Spinal cord (tissue), 10 donors: ENCODE results near the gene MAP3K7CL. TPM values are rescaled to one million over a fixed set of nuclear protein-coding genes. Genes with fewer than 3 reads are reported as not detected.
A peak's percentile ranks its signal among the peaks of the same experiment; 100 is the strongest.

ENCODE experiments used
- DNase-seq, 6 donors: peaks; one replicate each; pipeline versions ENCODE4 v3.0.0 to v3.0.0-alpha.2; 2013 to 2015; ENCODE audit warnings: low spot score in 6 of 6, low read depth in 4 of 6
- H3K27ac ChIP-seq: one replicate; pipeline ENCODE4 v1.5.1; 2013; ENCODE audit warnings: low read depth, low read length, control low read depth
- H3K27me3 ChIP-seq: one replicate; pipeline ENCODE4 v1.6.1; 2013; ENCODE audit warnings: low read length; ENCODE audit not compliant: control insufficient read depth, insufficient read depth
- H3K36me3 ChIP-seq: one replicate; pipeline ENCODE4 v1.6.1; 2013; ENCODE audit warnings: low read length; ENCODE audit not compliant: control insufficient read depth, insufficient read depth
- H3K4me1 ChIP-seq: one replicate; pipeline ENCODE4 v1.6.1; 2013; ENCODE audit warnings: low read length; ENCODE audit not compliant: control insufficient read depth, insufficient read depth
- H3K4me3 ChIP-seq: one replicate; pipeline ENCODE4 v1.5.1; 2013; ENCODE audit warnings: low read depth, low read length, control low read depth
- H3K9me3 ChIP-seq: one replicate; pipeline ENCODE4 v1.6.1; 2013; ENCODE audit warnings: low read length; ENCODE audit not compliant: control insufficient read depth, insufficient read depth
- WGBS: methylation state at CpG from one replicate; pipeline ENCODE4 v1.1.5; 2013; ENCODE audit warnings: missing lambda C conversion rate; ENCODE audit not compliant: insufficient coverage; 5-methylcytosine and 5-hydroxymethylcytosine counted together
- polyA plus RNA-seq, 2 donors: library from polyadenylated mRNA; unstranded; fragments of 120-200 nt; gene quantifications; one replicate each; pipeline ENCODE4 v1.2.1, GENCODE V29; 2013; ENCODE audit not compliant: insufficient read length in 2 of 2
- total RNA-seq, 2 donors: library from RNA; depleted of rRNA in 1 of 2; stranded (reverse); fragments of 120-200 nt in 1 of 2; fragments of >200 nt in 1 of 2; gene quantifications; one replicate each; pipeline versions ENCODE4 v1.2.3 to v1.2.4, GENCODE V29; 2013 to 2014
- donor health status: healthy.

MAP3K7CL gene
- total and polyA plus RNA-seq, 4 donors = 2.9 to 5.4 (median 4.2) TPM

DNA sequence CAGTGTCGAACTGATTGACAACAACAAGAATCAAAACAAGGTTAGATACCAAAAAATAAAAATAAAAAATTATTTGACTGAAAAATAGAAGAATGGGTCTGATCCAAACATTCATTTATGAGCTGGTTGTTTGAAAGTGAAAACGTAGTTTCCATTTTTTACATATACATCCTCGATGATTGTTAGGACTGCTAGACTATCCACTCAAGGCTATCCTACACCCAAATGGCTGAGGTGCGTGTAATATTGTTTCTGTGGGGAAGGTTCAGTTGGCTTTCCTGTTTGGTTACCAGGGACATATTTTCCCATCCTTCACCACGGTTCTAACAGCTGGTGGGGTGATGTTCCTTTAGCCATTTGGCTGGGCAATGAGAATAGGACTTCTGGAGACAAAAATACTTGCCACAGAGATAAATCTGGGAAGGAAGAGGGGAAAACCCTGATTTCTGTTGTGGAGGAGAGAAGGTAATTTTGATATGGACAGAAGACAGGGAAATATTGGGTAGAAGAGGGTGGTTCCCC is 66.3 kb downstream of the MAP3K7CL start:
- WGBS = no CpG with 5 or more reads among the region's 5 CpGs
- Histone ChIP-seq H3K9me3 (peaks cover 7% of the 10 kb centered on the region), H3K27ac (peak overlapping the region; percentile 79)

DNA sequence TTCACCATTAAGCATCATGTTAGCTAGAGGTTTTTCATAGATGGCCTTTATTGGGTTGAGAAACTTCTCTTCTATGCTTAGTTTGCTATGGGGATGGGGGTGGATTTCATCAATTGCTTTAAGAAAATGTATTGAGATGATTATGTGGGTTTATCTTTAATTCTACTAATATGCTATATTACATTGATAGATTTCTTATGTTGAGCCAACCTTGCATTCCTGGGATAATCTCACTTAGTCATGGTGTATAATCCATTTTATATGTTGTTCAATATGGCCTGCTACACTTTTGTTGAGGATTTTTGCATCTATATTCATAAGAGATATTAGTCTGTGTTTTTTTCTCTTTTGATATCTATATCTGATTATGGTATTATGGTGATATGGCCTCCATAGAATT is 70.7 kb downstream of the MAP3K7CL start:
- no peak for DNase-seq
- Histone ChIP-seq H3K27ac (no peak overlapping the region), H3K4me1 (no peaks in the 10 kb centered on the region), H3K9me3 (peaks cover 7% of the 10 kb centered on the region), H3K36me3 (no peaks in the 10 kb centered on the region), H3K4me3 (no peak overlapping the region), H3K27me3 (no peaks in the 10 kb centered on the region)

More for the DNA sequence above, 66.3 kb downstream of the MAP3K7CL start:
- Histone ChIP-seq H3K4me1 (peaks cover 3% of the 10 kb centered on the region), H3K4me3 (no peak overlapping the region), H3K27me3 (no peaks in the 10 kb centered on the region), H3K36me3 (no peaks in the 10 kb centered on the region)
- no peak for DNase-seq

DNA sequence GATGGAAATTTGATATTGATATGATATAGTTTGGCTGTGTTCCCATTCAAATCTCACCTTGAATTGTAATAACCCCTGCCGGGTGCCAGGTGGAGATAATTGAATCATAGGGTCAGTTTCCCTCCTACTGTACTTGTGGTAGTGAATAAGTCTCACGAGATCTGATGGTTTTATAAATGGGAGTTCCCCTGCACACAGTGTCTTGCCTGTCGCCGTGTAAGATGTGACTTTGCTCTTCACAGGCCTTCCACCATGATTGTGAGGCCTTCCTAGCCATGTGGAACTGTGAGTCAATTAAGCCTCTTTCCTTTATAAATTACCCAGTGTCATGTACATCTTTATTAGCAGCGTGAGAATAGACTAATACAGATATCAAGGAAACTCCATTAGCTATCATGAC is 74.6 kb downstream of the MAP3K7CL start:
- Histone ChIP-seq H3K27me3 (no peaks in the 10 kb centered on the region), H3K4me3 (no peak overlapping the region), H3K27ac (no peak overlapping the region), H3K36me3 (no peaks in the 10 kb centered on the region), H3K9me3 (peaks cover 7% of the 10 kb centered on the region), H3K4me1 (no peaks in the 10 kb centered on the region)
- 100% methylated on average over 3 of the region's 5 CpGs for WGBS
- no peak for DNase-seq

DNA sequence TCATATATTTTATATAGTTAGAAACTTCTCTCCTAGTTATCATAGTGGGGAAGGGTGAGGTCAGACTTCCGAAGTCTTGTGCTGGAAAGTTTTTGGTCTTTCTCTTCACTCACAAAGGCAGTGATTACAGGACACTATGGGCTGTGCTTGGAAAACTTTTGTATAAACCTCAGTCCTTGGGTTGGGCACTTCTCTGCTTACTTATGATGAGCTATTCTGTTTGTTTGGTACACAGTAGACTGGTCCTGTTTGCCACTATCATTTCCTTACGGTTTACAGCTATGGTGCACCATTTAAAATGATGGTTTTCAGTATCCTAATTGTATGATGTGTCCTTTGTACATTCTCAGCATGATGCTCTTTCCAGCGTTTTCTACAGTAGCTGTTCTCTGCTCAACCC is 75.5 kb downstream of the MAP3K7CL start:
- Histone ChIP-seq H3K9me3 (peaks cover 4% of the 10 kb centered on the region), H3K27me3 (no peaks in the 10 kb centered on the region), H3K27ac (no peak overlapping the region), H3K4me3 (no peak overlapping the region), H3K36me3 (no peaks in the 10 kb centered on the region), H3K4me1 (no peaks in the 10 kb centered on the region)
- WGBS = no CpG with 5 or more reads among the region's 3 CpGs
- no peak for DNase-seq

DNA sequence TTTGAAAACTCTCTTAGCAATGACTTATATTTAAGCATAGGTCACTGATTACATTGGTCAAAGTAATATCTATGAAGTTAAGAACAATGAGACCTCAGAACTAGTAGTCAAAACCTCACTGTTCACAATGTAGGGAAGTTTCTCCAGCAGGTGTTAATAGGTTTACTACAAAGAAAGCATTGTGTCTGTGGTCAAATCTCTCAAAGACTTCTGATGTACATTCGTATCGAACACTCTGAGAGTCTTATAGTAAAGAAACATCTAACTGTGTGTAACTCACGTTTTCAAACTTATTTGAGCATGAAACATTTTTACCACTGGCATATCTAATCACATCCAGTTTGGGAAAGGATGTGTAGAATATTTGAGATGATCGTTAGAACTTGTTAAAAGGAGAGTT is 76.0 kb downstream of the MAP3K7CL start:
- H3K4me3 ChIP-seq = no peak overlapping the region
- no peak overlapping the region for H3K27ac ChIP-seq
- no peaks in the 10 kb centered on the region for H3K27me3 ChIP-seq
- no CpG with 5 or more reads among the region's 4 CpGs for WGBS
- peaks cover 2% of the 10 kb centered on the region for H3K9me3 ChIP-seq
- no peaks in the 10 kb centered on the region for H3K36me3 ChIP-seq
- DNase-seq = no peak
- H3K4me1 ChIP-seq = no peaks in the 10 kb centered on the region

DNA sequence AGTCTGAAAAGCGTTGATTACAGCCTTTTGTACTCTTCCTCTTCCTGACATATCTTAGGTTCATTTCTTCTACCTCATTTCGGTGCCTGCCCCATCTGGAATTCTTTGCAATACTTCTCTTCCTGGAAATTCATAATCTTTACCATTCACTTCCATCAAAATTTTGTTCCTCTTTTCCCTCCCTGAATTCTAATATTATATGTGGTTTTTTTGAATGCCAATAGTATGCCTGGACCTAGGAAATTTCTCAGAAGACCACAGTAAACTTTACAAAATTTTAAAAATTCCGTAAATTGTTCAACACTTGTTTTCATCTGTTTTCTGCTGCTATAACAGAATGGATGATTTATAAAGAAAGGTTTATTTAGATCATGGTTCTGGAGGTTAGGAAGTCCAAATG is 76.8 kb downstream of the MAP3K7CL start:
- Histone ChIP-seq H3K27me3 (no peaks in the 10 kb centered on the region), H3K4me3 (no peak overlapping the region), H3K36me3 (no peaks in the 10 kb centered on the region), H3K9me3 (peaks cover 2% of the 10 kb centered on the region), H3K27ac (no peak overlapping the region), H3K4me1 (no peaks in the 10 kb centered on the region)
- no peak for DNase-seq
- 90% methylated on average over 2 of the region's 3 CpGs for WGBS

DNA sequence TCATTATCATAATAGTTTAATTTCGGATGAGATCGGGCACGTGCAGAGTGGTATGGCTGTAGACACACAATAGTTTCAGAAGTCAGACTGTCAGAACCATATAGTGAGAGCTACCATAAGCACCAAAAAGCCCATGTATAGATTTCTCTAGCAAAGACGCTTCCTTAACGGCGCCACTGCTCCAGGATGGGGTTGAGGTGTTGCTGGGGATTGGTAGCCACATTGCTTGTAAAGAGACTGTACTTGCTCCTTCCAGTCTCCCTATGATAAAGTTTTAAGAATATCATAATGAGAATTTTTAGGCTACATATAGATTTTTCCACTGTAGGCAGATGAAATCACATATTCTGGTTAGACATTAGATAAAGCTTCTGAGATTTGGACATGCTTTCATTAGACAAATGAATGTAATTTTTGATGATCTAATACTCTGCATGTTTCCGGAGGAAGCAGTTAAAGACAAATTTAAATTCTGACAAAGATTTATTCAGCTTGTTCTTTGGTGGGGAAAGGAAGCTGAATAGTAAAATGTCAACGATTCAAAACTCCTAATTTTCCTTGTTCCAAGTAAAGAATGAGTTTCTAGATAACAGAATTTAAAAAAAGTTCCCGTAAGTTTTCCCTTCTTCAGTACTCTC is 77.7 kb downstream of the MAP3K7CL start:
- peak overlapping the region; percentile 78 for H3K27ac ChIP-seq
- no CpG with 5 or more reads among the region's 9 CpGs for WGBS

DNA sequence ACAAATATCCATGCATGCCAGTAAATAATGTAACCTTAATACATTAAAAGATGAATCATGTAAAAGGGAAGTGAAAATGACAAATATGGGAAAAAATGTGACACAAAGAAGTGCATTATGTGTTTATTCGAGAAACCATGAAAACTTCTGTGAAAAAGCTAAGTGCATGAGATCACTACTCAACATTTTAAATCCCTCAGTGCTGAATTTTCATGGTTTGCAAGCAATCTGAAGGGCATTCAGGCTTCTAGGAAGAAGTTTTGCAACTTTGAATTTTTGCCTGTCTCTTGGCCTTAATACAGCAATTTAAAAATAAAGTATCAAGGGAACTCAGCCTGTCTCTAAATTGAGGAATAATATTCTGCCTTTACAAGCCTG is 78.2 kb downstream of the MAP3K7CL start:
- no peak for DNase-seq
- Histone ChIP-seq H3K27ac (peak overlapping the region; percentile 78), H3K4me1 (no peaks in the 10 kb centered on the region), H3K36me3 (no peaks in the 10 kb centered on the region), H3K27me3 (no peaks in the 10 kb centered on the region), H3K4me3 (no peak overlapping the region), H3K9me3 (peaks cover 2% of the 10 kb centered on the region)
- WGBS = no CpG with 5 or more reads among the region's 1 CpG

More for the DNA sequence above, 77.7 kb downstream of the MAP3K7CL start:
- no peaks in the 10 kb centered on the region for H3K36me3 ChIP-seq
- no peak for DNase-seq
- no peak overlapping the region for H3K4me3 ChIP-seq
- H3K27me3 ChIP-seq = no peaks in the 10 kb centered on the region
- H3K4me1 ChIP-seq = no peaks in the 10 kb centered on the region
- H3K9me3 ChIP-seq = peaks cover 2% of the 10 kb centered on the region

DNA sequence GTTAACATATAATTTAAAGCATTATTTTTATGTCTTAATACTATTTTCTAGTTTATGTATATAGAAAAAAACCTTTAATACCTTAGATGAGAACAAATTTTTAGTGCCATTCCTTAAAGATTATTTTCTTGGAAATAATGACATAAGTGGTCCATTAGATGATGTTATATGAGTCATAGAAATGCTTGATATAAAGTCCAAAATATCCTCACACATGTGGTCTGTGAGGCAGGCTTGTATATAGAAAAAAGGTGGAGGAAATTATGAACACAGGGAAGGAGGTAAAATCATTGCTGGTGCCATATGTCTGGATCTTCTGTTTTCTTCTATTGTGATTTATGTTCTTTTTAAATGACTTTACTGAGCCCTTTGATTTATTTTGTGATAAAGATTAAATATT is 79.3 kb downstream of the MAP3K7CL start:
- peaks cover 2% of the 10 kb centered on the region for H3K9me3 ChIP-seq
- no peaks in the 10 kb centered on the region for H3K4me1 ChIP-seq
- H3K4me3 ChIP-seq = no peak overlapping the region
- H3K36me3 ChIP-seq = no peaks in the 10 kb centered on the region
- no peak overlapping the region for H3K27ac ChIP-seq
- DNase-seq = no peak
- H3K27me3 ChIP-seq = no peaks in the 10 kb centered on the region

DNA sequence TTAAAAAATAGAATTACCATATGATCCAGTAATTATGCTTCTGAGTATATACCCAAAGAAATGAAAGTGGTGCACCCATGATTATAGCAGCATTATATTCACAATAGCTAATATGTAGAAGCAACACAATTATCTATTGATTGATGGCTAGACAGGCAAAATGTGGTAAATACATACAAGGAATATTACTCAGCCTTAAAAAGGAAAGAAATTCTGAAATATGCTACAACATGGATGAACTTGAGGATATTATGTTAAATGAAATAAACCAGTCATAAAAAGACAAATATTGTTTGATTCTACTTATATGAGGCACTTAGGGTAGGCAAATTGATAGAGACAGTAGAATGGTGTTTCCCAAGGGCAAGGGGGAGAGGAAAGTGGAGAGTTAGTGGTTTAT is 80.8 kb downstream of the MAP3K7CL start:
- DNase-seq = no peak
- H3K36me3 ChIP-seq = no peaks in the 10 kb centered on the region
- no peaks in the 10 kb centered on the region for H3K27me3 ChIP-seq
- H3K4me3 ChIP-seq = no peak overlapping the region
- H3K9me3 ChIP-seq = peaks cover 2% of the 10 kb centered on the region
- no peaks in the 10 kb centered on the region for H3K4me1 ChIP-seq
- no peak overlapping the region for H3K27ac ChIP-seq
